Coronary artery (tissue), 2 donors: ENCODE data around the gene THBS1.

Experiments used
- DNase-seq: peaks from one replicate; pipeline ENCODE4 v3.0.0-alpha.2; 2017; ENCODE audit warnings: low spot score
- H3K27ac ChIP-seq, 2 donors: fragments of 200-600 bp; sonication (generic); one replicate each; pipeline ENCODE4 v1.5.1; 2016 to 2019
- H3K4me3 ChIP-seq: fragments of 200-600 bp; sonication (generic); 2 replicates; pipeline ENCODE4 v1.5.1; 2016; ENCODE audit warnings: mild to moderate bottlenecking, moderate library complexity
- CTCF ChIP-seq: fragments of 200-600 bp; sonication (generic); IDR thresholded peaks from one replicate; pipeline ENCODE4 v1.5.1; 2019; ENCODE audit warnings: antibody characterized with exemption

THBS1 gene

GRCh38 chr15:39605146-39605545, 24.3 kb downstream of the THBS1 start:
- no peak overlapping the region for H3K4me3 ChIP-seq
- no peak overlapping the region for H3K27ac ChIP-seq
- DNase-seq: no peak
- no peak for TF ChIP-seq CTCF

GRCh38 chr15:39608185-39609139, 27.6 kb downstream of the THBS1 start:
- Histone ChIP-seq H3K27ac (no peak overlapping the region), H3K4me3 (no peak overlapping the region)
- DNase-seq: no peak
- no peak for TF ChIP-seq CTCF

- DNase-seq: no peak
- no peak overlapping the region for H3K4me3 ChIP-seq
Observed at GRCh38 chr15:39609166-39609916, 28.5 kb downstream of the THBS1 start.

GRCh38 chr15:39610665-39611064, 29.8 kb downstream of the THBS1 start:
- H3K4me3 ChIP-seq: no peak overlapping the region
- TF ChIP-seq CTCF: no peak
- no peak for DNase-seq
- H3K27ac ChIP-seq: no peak overlapping the region

More at GRCh38 chr15:39609166-39609916, 28.5 kb downstream of the THBS1 start:
- TF ChIP-seq CTCF: no peak
- H3K27ac ChIP-seq: no peak overlapping the region

GRCh38 chr15:39613271-39613670, 32.4 kb downstream of the THBS1 start:
- Histone ChIP-seq H3K4me3 (no peak overlapping the region), H3K27ac (no peak overlapping the region)
- DNase-seq: no peak
- no peak for TF ChIP-seq CTCF

- Histone ChIP-seq H3K4me3 (no peak overlapping the region), H3K27ac (no peak overlapping the region)
- no peak for TF ChIP-seq CTCF
- DNase-seq: no peak
Observed at GRCh38 chr15:39613861-39614260, 33.0 kb downstream of the THBS1 start.
